SIG-M5 (cell line): ENCODE measurements around the gene PAK5.

ENCODE experiments used
- DNase-seq: peaks from one replicate; lab custom pipeline; 2025; lab: John Stamatoyannopoulos, UW

PAK5 gene

GRCh38 chr20:9493803-9494202, 345.1 kb downstream of the PAK5 start:
- DNase-seq: no peak

GRCh38 chr20:9492067-9492466, 346.8 kb downstream of the PAK5 start:
- no peak for DNase-seq

GRCh38 chr20:9491324-9491723, 347.6 kb downstream of the PAK5 start:
- DNase-seq: no peak

- DNase-seq: no peak
Measured at GRCh38 chr20:9490631-9491030, 348.2 kb downstream of the PAK5 start.

- DNase-seq: no peak
Measured at GRCh38 chr20:9490161-9490560, 348.7 kb downstream of the PAK5 start.

GRCh38 chr20:9488063-9488462, 350.8 kb downstream of the PAK5 start:
- DNase-seq: no peak
